AG09309 (cell line): ENCODE measurements around the gene ADGRL1.

Experiments used
- DNase-seq: peaks from one replicate; pipeline ENCODE4 v3.0.0-alpha.2; 2010; ENCODE audit warnings: low read depth
- H3K4me3 ChIP-seq: 2 replicates; pipeline ENCODE4 v1.5.1; 2011; ENCODE audit warnings: mild to moderate bottlenecking, low read depth, low read length, moderate library complexity; ENCODE audit not compliant: control insufficient read depth
- TF ChIP-seq, protein P1 (sequence below): IDR thresholded peaks from 2 replicates; pipeline ENCODE4 v1.5.1; 2011; ENCODE audit warnings: mild to moderate bottlenecking, low read depth, low read length, inconsistent platforms; ENCODE audit not compliant: insufficient read depth, control insufficient read depth; ENCODE audit errors: missing control alignments

ADGRL1 gene

DNA sequence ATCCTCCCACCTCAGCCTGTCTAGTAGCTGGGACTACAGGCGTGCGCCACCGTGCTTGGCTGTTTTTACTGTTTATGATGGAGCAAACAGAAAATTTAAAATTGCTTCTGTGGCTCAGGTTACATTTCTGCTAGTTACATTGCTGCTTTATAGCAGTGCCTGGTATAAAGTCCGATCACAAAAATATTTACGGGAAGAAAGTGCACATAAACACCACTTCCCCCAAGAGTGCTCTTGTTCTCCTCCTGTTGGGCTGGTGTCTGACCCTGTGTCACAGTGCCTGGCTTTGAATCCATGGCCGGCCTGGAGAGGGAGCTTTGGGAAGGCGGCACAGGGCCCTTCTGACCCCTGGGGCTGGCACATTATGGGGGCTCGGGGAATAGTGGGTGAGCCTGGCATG is 100.3 kb downstream of the ADGRL1 start:
- DNase-seq, result no peak
- TF ChIP-seq, protein P1, sequence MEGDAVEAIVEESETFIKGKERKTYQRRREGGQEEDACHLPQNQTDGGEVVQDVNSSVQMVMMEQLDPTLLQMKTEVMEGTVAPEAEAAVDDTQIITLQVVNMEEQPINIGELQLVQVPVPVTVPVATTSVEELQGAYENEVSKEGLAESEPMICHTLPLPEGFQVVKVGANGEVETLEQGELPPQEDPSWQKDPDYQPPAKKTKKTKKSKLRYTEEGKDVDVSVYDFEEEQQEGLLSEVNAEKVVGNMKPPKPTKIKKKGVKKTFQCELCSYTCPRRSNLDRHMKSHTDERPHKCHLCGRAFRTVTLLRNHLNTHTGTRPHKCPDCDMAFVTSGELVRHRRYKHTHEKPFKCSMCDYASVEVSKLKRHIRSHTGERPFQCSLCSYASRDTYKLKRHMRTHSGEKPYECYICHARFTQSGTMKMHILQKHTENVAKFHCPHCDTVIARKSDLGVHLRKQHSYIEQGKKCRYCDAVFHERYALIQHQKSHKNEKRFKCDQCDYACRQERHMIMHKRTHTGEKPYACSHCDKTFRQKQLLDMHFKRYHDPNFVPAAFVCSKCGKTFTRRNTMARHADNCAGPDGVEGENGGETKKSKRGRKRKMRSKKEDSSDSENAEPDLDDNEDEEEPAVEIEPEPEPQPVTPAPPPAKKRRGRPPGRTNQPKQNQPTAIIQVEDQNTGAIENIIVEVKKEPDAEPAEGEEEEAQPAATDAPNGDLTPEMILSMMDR, result no peak
- no peak overlapping the region for H3K4me3 ChIP-seq

DNA sequence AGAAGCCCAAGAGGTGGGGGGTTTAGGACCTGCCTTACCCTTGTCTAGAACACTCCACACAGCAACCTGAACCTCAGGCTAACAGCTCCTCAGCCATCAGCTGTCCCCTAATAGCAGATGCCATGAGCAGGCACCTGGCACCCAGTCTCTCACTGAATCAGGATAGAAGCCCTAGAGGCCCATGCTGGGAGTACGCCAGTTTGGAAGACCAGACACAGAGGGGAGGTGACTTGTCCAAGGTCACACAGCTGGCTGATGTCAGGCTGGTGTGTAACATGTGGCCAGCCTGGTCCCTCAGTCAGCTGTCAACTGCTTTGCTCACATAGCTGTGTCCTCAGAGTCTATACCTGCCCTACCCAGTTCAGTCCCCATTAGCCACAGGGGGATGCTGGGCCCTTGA is 102.7 kb downstream of the ADGRL1 start:
- no peak overlapping the region for H3K4me3 ChIP-seq
- TF ChIP-seq, protein P1, result no peak
- DNase-seq, result no peak

DNA sequence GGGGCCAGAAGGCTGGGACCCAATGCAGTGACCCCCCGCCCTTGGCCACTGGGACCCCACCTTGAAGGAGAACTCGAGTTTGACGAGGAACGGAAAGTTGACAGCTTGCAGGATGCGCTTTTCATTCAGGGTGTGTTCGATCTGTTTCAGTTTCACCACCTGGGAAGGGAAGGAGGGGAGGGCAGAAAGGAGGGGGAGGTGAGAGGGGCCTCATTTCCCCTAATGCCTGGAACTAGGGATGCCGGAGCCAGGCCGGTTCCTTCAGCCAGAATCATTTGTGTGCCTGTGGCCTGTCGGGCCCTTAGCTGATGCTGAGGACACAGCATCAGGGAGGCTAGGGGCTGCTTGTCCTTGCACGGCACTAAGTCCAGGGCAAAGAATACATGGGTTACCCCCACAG is 103.2 kb downstream of the ADGRL1 start:
- TF ChIP-seq, protein P1, result no peak
- no peak overlapping the region for H3K4me3 ChIP-seq
- no peak for DNase-seq

DNA sequence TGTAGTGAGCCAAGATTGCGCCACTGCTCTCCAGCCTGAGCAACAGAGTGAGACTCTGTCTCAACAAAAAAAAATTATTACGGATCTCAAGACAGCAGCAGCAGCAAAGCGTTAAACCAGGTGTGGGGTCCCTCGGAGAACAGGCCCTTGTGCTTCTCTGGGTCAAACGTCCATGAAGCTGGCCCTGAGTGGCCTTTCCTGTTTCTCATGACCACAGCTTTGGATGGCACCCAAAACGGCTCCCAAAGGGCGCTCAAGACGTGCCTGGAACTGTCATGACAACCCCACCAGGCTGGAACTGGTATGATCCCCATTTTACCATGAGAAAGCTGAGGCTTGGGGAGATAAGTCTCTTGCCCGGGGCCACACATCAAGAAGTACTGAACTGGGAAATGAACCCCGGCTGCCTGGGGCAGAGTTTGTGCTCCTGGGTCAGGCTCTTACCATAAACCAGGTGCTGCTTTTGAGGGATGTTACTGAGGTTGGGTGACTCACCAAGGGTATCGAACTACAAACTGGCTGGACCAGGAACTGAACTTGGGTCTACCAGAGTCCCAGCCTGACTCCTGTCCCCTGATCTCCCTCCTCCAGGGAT is 103.8 kb downstream of the ADGRL1 start:
- H3K4me3 ChIP-seq, result no peak overlapping the region
- DNase-seq, result no peak
- TF ChIP-seq, protein P1, result no peak

DNA sequence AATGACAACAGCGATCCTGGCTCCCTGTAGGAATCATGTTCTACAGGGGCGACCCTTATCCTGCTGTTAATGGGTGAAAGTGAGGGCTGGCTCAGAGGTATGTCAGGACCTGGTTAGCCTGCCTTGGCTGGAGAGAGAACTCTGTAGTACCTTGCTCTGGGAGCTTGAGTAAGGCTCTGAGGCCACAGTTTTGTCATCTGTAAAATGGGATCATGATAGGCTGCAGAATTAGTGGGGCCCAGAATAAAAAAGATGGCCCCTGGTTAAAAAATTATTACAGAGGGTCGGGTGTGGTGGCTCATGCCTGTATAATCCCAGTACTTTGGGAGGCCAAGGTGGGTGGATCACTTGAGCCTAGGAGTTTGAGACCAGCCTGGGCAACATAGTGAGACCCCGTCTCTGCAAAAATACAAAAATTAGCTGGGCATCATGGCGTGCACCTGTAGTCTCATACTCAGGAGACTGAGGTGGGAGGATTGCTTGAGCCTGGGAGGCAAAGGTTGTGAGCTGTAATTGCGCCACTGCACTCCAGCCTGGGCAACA is 104.9 kb downstream of the ADGRL1 start:
- H3K4me3 ChIP-seq, result no peak overlapping the region
- no peak for DNase-seq

More for the DNA sequence above, 104.9 kb downstream of the ADGRL1 start:
- TF ChIP-seq, protein P1, result no peak
